ENCODE results near the gene IGFL1. TPM values are rescaled to one million over a fixed set of nuclear protein-coding genes. Genes with fewer than 3 reads are reported as not detected.
"Not testable (repeated sequence)": the region's sequence is repeated elsewhere in the genome, so short reads cannot be mapped to it uniquely, and the experiment has no call there.

Gene IGFL1
- total RNA-seq, 1 donor from 2014 or later = not detected

- intact Hi-C loops (cut with DNase I) = no loop called here
- TF ChIP-seq CTCF (IDR thresholded peaks at IDR 0.05) = no peak
- Histone ChIP-seq H3K27ac (peak overlapping the region; percentile 51), H3K27me3 (no peaks in the 10 kb centered on the region), H3K4me3 (no peak overlapping the region), H3K36me3 (no peaks in the 10 kb centered on the region), H3K4me1 (peaks cover 14% of the 10 kb centered on the region), H3K9me3 (no peaks in the 10 kb centered on the region)
- DNase-seq = no peak
- ATAC-seq = no peak
These were observed 18.9 kb upstream of the IGFL1 start for GRCh38 chr19:46210669-46211068.

DNA sequence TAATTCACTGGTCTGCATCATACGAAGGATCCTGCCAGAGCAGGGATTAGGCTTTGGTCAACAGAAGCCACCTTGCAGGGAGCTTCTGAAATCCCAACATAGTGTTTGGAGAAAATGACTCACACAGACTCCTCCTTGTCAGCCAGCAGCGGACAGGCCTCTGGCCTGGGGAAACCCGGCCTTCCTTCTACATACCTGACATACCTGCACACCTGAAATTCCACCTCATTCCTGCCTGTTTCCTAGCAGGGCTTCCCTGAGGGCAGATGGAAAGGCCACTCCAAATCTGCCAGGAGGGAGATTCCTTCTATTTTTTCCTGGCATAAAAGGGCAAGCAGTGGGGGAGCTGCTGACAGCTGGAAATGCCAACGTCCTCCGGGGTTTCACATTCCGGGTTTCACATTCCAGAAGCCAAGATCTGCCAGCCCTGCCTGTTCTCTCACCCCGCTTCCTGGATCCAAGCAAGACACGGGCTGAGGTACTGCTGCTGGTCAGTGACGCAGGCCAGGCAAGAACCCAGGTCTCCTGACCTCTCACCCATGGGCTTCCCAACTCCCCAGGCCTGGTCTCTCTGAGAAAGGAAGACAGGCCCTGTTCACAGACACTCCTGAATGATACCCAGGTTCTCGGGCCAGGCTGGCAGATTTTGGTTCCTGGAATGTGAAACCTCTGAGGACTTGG, 18.2 kb upstream of the IGFL1 start:
- intact Hi-C loops (cut with DNase I) = no loop called here
- peak overlapping the region; percentile 51 for H3K27ac ChIP-seq

DNA sequence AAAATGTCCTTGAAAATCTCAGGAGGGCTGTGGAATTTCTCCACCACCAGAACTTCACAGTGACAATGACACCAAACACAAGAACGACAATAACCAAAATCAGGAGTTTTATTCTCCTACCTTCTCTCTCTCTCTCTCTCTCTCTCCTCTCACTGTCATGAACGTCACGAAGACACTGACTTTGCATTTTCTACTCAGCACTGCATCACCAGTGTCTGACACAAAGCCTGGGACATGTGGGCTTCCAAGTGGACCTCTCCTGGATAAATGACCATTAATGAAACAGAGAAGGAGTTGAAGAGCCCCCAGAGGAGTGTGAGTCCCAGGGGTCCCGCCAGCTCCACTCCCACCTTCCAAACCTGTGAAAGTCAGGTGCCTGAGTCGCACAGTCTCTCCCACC, 16.9 kb upstream of the IGFL1 start:
- not testable (repeated sequence) for ATAC-seq

More for the DNA sequence above, 18.2 kb upstream of the IGFL1 start:
- H3K4me1 ChIP-seq = peaks cover 14% of the 10 kb centered on the region
- no peaks in the 10 kb centered on the region for H3K9me3 ChIP-seq
- H3K27me3 ChIP-seq = no peaks in the 10 kb centered on the region
- DNase-seq (no peak), ATAC-seq (peak; percentile 81)
- H3K4me3 ChIP-seq = no peak overlapping the region
- H3K36me3 ChIP-seq = no peaks in the 10 kb centered on the region
- TF ChIP-seq CTCF (IDR thresholded peaks at IDR 0.05) = no peak

DNA sequence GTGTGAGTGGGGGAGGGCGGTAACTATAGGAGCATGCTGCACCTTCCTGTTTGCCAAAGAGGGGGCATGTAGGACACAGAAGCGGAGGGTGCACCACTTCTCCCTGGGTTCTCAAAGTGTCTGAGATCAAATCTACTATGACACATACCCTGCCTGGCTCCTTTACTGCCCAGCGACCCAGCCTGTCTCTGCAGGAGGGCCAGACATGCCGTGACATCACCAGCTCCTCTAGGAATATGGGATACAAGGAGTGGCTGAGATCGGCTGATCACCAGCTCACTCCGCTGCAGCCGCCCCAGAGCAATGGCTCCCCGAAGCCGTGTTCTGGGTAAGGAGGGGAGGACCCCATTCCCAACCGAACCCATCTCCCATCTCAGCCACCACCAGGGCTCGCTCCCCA, 16.4 kb upstream of the IGFL1 start:
- Histone ChIP-seq H3K4me1 (peaks cover 14% of the 10 kb centered on the region), H3K27ac (no peak overlapping the region), H3K9me3 (no peaks in the 10 kb centered on the region), H3K27me3 (no peaks in the 10 kb centered on the region), H3K36me3 (no peaks in the 10 kb centered on the region), H3K4me3 (no peak overlapping the region)
- TF ChIP-seq CTCF (IDR thresholded peaks at IDR 0.05) = no peak
- intact Hi-C loops (cut with DNase I) = no loop called here
- ATAC-seq = no peak
- DNase-seq = no peak

More for the DNA sequence above, 16.9 kb upstream of the IGFL1 start:
- DNase-seq; H3K27me3 ChIP-seq; intact Hi-C loops (cut with DNase I); H3K27ac ChIP-seq; H3K9me3 ChIP-seq; H3K36me3 ChIP-seq; H3K4me3 ChIP-seq: not testable (repeated sequence)
- peaks cover 14% of the 10 kb centered on the region for H3K4me1 ChIP-seq

DNA sequence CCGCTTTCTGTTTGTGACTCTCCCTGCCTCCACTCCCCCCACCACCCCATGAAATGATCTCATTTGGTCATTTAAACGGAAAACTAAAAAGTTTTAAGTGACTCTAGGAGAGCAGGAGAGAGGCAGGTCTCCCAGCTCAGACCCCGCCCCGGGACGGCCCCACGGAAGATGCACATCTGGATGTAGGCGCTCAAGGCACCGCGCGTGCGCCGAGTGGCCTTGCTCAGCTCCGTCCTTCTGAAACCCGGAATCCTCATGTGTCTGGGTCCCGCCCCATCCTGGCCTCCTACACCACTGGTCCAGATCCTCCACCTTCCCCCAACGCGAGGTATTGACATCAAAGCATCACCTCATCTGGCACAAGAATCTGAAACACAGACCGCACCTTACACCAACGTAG, 15.7 kb upstream of the IGFL1 start:
- intact Hi-C loops (cut with DNase I) = no loop called here
- ATAC-seq = no peak
- no peak for DNase-seq

GRCh38 chr19:46216612-46217011, 12.9 kb upstream of the IGFL1 start:
- Histone ChIP-seq H3K27me3 (no peaks in the 10 kb centered on the region), H3K27ac (no peak overlapping the region), H3K36me3 (no peaks in the 10 kb centered on the region), H3K4me3 (no peak overlapping the region), H3K9me3 (no peaks in the 10 kb centered on the region), H3K4me1 (peaks cover 5% of the 10 kb centered on the region)
- intact Hi-C loops (cut with DNase I) = no loop called here
- no peak for TF ChIP-seq CTCF (IDR thresholded peaks at IDR 0.05)
- ATAC-seq (no peak), DNase-seq (no peak)

More for the DNA sequence above, 15.7 kb upstream of the IGFL1 start:
- Histone ChIP-seq H3K4me3 (no peak overlapping the region), H3K9me3 (no peaks in the 10 kb centered on the region), H3K4me1 (peaks cover 14% of the 10 kb centered on the region), H3K36me3 (no peaks in the 10 kb centered on the region), H3K27me3 (no peaks in the 10 kb centered on the region), H3K27ac (no peak overlapping the region)
- TF ChIP-seq CTCF (IDR thresholded peaks at IDR 0.05) = no peak
